ENCODE results near the gene YBX3. TPM values are rescaled to one million over a fixed set of nuclear protein-coding genes. Genes with fewer than 3 reads are reported as not detected.
A peak's percentile ranks its signal among the peaks of the same experiment; 100 is the strongest.
"Not testable (repeated sequence)": the region's sequence is repeated elsewhere in the genome, so short reads cannot be mapped to it uniquely, and the experiment has no call there.

YBX3 gene
- total and polyA plus RNA-seq, 9 donors: 193 to 404 (median 275) TPM

DNA sequence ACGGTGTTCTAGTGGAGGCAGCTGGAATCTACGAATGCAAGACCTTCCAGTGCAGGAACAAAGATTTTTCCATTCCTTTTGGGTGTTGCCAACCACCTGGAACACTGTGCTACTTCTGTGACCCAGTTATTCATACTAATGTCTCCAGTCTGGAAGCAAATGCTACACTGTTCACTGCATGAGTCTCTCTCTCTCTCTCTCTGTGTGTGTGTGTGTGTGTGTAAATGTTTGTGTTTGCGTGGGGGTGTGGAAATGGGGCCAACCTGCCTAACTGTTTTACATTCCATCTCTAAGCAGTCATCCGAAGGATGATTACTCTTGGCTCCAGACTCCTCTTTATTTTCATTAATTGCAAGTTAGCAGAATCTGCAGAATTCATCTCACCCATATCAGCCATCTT is 29.9 kb upstream of the YBX3 start:
- WGBS, 3 donors: 9 to 12% (median 11%) methylated on average over 4 of the region's 4 CpGs
- Histone ChIP-seq H3K36me3 (no peaks in the 10 kb centered on the region), H3K27ac (no peak overlapping the region), H3K4me3 (no peak overlapping the region), H3K27me3 (no peaks in the 10 kb centered on the region), H3K4me1 (ENCODE audit: insufficient read depth) (no peaks in the 10 kb centered on the region), H3K9me3 (no peaks in the 10 kb centered on the region)
- no peak for TF ChIP-seq EP300 (IDR thresholded peaks at IDR 0.05)
- no peak for TF ChIP-seq CTCF (IDR thresholded peaks at IDR 0.05)
- no peak for TF ChIP-seq POLR2A (IDR thresholded peaks at IDR 0.05)
- DNase-seq: no peak
- intact Hi-C loops (cut with DNase I): no loop called here

- 0 to 1% (median 0%) methylated on average over 4 of the region's 4 CpGs for WGBS, 3 donors
- no peaks in the 10 kb centered on the region for H3K4me1 ChIP-seq (ENCODE audit: insufficient read depth)
- no peak overlapping the region for H3K4me3 ChIP-seq
- DNase-seq: no peak
- TF ChIP-seq CTCF (IDR thresholded peaks at IDR 0.05) (no peak), POLR2A (IDR thresholded peaks at IDR 0.05) (no peak), EP300 (IDR thresholded peaks at IDR 0.05) (no peak)
- H3K36me3 ChIP-seq: no peaks in the 10 kb centered on the region
- no peaks in the 10 kb centered on the region for H3K9me3 ChIP-seq
- intact Hi-C loops (cut with DNase I): no loop called here
- no peak overlapping the region for H3K27ac ChIP-seq
- H3K27me3 ChIP-seq: no peaks in the 10 kb centered on the region
Measured at GRCh38 chr12:10750385-10750727, 27.2 kb upstream of the YBX3 start.

GRCh38 chr12:10749700-10750384 is 26.7 kb upstream of the YBX3 start:
- Histone ChIP-seq H3K36me3 (no peaks in the 10 kb centered on the region), H3K4me1 (ENCODE audit: insufficient read depth) (no peaks in the 10 kb centered on the region), H3K27me3 (no peaks in the 10 kb centered on the region), H3K27ac (peak overlapping the region in 1 of 2 donors; percentile 16), H3K9me3 (no peaks in the 10 kb centered on the region), H3K4me3 (peak overlapping the region; percentile 33)
- TF ChIP-seq POLR2A (IDR thresholded peaks at IDR 0.05): no peak
- peak; percentile 59 to 93 (median 93) for TF ChIP-seq CTCF (IDR thresholded peaks at IDR 0.05)
- TF ChIP-seq EP300 (IDR thresholded peaks at IDR 0.05): peak; percentile 96
- intact Hi-C loops (cut with DNase I): no loop called here
- DNase-seq: peak; percentile 55 to 89 (median 65)
- WGBS, 3 donors: 4 to 5% (median 5%) methylated on average over 17 of the region's 17 CpGs

GRCh38 chr12:10747730-10748129 is 24.6 kb upstream of the YBX3 start:
- H3K27ac ChIP-seq: no peak overlapping the region
- DNase-seq: no peak
- TF ChIP-seq EP300 (IDR thresholded peaks at IDR 0.05) (no peak), POLR2A (IDR thresholded peaks at IDR 0.05) (no peak), CTCF (IDR thresholded peaks at IDR 0.05) (no peak)
- intact Hi-C loops (cut with DNase I): no loop called here
- H3K4me1 ChIP-seq (ENCODE audit: insufficient read depth): no peaks in the 10 kb centered on the region
- 56 to 80% (median 65%) methylated on average over 11 of the region's 11 CpGs for WGBS, 3 donors
- H3K4me3 ChIP-seq: no peak overlapping the region
- H3K36me3 ChIP-seq: no peaks in the 10 kb centered on the region
- no peaks in the 10 kb centered on the region for H3K9me3 ChIP-seq
- H3K27me3 ChIP-seq: no peaks in the 10 kb centered on the region

- H3K4me1 ChIP-seq (ENCODE audit: insufficient read depth); H3K9me3 ChIP-seq; H3K27ac ChIP-seq; H3K27me3 ChIP-seq; H3K4me3 ChIP-seq; DNase-seq; H3K36me3 ChIP-seq; intact Hi-C loops (cut with DNase I): not testable (repeated sequence)
- WGBS, 3 donors: 91 to 94% (median 94%) methylated on average over 6 of the region's 6 CpGs
Measured at GRCh38 chr12:10743420-10743819, 20.3 kb upstream of the YBX3 start.
